H9 (cell line): Measurements from ENCODE around the gene MALAT1. TPM values are rescaled to one million over a fixed set of nuclear protein-coding genes. Genes with fewer than 3 reads are reported as not detected.

ENCODE experiments used
- DNase-seq: peaks from one replicate; pipeline ENCODE4 v3.0.0-alpha.2; 2017
- H2AFZ ChIP-seq: one replicate; pipeline ENCODE4 v1.6.1; 2013; ENCODE audit warnings: mild to moderate bottlenecking, low read length, control low read depth, moderate library complexity
- H2AK5ac ChIP-seq: 2 replicates; pipeline ENCODE4 v1.6.1; 2013; ENCODE audit warnings: low read length, control low read depth, mixed read lengths; ENCODE audit not compliant: insufficient read length
- H2BK120ac ChIP-seq: one replicate; pipeline ENCODE4 v1.6.1; 2013; ENCODE audit warnings: low read depth, mild to moderate bottlenecking, low read length, control low read depth, inconsistent platforms; ENCODE audit not compliant: poor library complexity, severe bottlenecking
- H2BK12ac ChIP-seq: 2 replicates; pipeline ENCODE4 v1.6.1; 2013; ENCODE audit warnings: low read length, control low read depth, mixed read lengths, low read depth; ENCODE audit not compliant: insufficient read length
- H2BK15ac ChIP-seq: 2 replicates; pipeline ENCODE4 v1.6.1; 2013; ENCODE audit warnings: low read depth, low read length, control low read depth
- H2BK20ac ChIP-seq: one replicate; pipeline ENCODE4 v1.6.1; 2013; ENCODE audit warnings: low read depth, mild to moderate bottlenecking, low read length, control low read depth, inconsistent platforms; ENCODE audit not compliant: poor library complexity, severe bottlenecking
- H2BK5ac ChIP-seq: 2 replicates; pipeline ENCODE4 v1.6.1; 2013; ENCODE audit warnings: low read length, control low read depth, mixed read lengths; ENCODE audit not compliant: insufficient read length
- H3K14ac ChIP-seq: 2 replicates; pipeline ENCODE4 v1.6.1; 2013; ENCODE audit warnings: low read length, control low read depth; ENCODE audit not compliant: insufficient read depth
- H3K18ac ChIP-seq: 2 replicates; pipeline ENCODE4 v1.6.1; 2013; ENCODE audit warnings: low read depth, mild to moderate bottlenecking, mixed read lengths, low read length, control low read depth; ENCODE audit not compliant: insufficient read length
- H3K23ac ChIP-seq: 2 replicates; pipeline ENCODE4 v1.6.1; 2013; ENCODE audit warnings: low read length, control low read depth, mixed read lengths, low read depth; ENCODE audit not compliant: insufficient read length
- H3K23me2 ChIP-seq: 2 replicates; pipeline ENCODE4 v1.6.1; 2013; ENCODE audit warnings: low read depth, mild to moderate bottlenecking, mixed read lengths, low read length, control low read depth; ENCODE audit not compliant: insufficient read length, poor library complexity, severe bottlenecking
- H3K27ac ChIP-seq: 2 replicates; pipeline ENCODE4 v1.5.1; 2013; ENCODE audit warnings: low read length, control low read depth, mixed read lengths, low read depth; ENCODE audit not compliant: insufficient read length
- H3K27me3 ChIP-seq: 2 replicates; pipeline ENCODE4 v1.6.1; 2013; ENCODE audit warnings: low read length, control low read depth, inconsistent platforms; ENCODE audit not compliant: insufficient read depth
- H3K4ac ChIP-seq: 2 replicates; pipeline ENCODE4 v1.6.1; 2013; ENCODE audit warnings: low read depth, mild to moderate bottlenecking, control low read depth, inconsistent platforms, low read length, moderate library complexity
- H3K4me1 ChIP-seq: 2 replicates; pipeline ENCODE4 v1.6.1; 2013; ENCODE audit warnings: low read length, control low read depth, inconsistent platforms; ENCODE audit not compliant: insufficient read depth
- H3K4me2 ChIP-seq: 2 replicates; pipeline ENCODE4 v1.6.1; 2013; ENCODE audit warnings: low read length, control low read depth, mixed read lengths; ENCODE audit not compliant: insufficient read length, insufficient read depth
- H3K56ac ChIP-seq: 2 replicates; pipeline ENCODE4 v1.6.1; 2013; ENCODE audit warnings: low read depth, mild to moderate bottlenecking, mixed read lengths, low read length, control low read depth; ENCODE audit not compliant: insufficient read length
- H3K79me1 ChIP-seq: 2 replicates; pipeline ENCODE4 v1.6.1; 2013; ENCODE audit warnings: low read depth, mild to moderate bottlenecking, moderate library complexity, low read length, control low read depth, inconsistent platforms; ENCODE audit not compliant: insufficient read depth, poor library complexity, severe bottlenecking
- H3K79me2 ChIP-seq: 2 replicates; pipeline ENCODE4 v1.6.1; 2013; ENCODE audit warnings: low read length, control low read depth, inconsistent platforms; ENCODE audit not compliant: insufficient read depth
- H3K9ac ChIP-seq: 2 replicates; pipeline ENCODE4 v1.6.1; 2013; ENCODE audit warnings: low read length, control low read depth, mixed read lengths; ENCODE audit not compliant: insufficient read length; ENCODE audit errors: extremely low read depth
- H3K9me3 ChIP-seq: one replicate; pipeline ENCODE4 v1.6.1; 2013; ENCODE audit warnings: low read depth, low read length, inconsistent platforms; ENCODE audit not compliant: control insufficient read depth
- H3T11ph ChIP-seq: one replicate; pipeline ENCODE4 v1.6.1; 2013; ENCODE audit warnings: mild to moderate bottlenecking, low read length, control low read depth, inconsistent platforms
- H4K20me1 ChIP-seq: one replicate; pipeline ENCODE4 v1.6.1; 2013; ENCODE audit not compliant: control insufficient read depth, insufficient read length, insufficient read depth
- H4K5ac ChIP-seq: 2 replicates; pipeline ENCODE4 v1.6.1; 2013; ENCODE audit warnings: low read depth, mild to moderate bottlenecking, mixed read lengths, low read length, control low read depth; ENCODE audit not compliant: insufficient read length
- H4K8ac ChIP-seq: replicated peaks from 2 replicates; pipeline ENCODE4 v1.6.1; 2013; ENCODE audit warnings: low read length, control low read depth, mixed read lengths, low read depth; ENCODE audit not compliant: insufficient read length
- H4K91ac ChIP-seq: 2 replicates; pipeline ENCODE4 v1.6.1; 2013; ENCODE audit warnings: low read depth, mild to moderate bottlenecking, moderate library complexity, mixed read lengths, low read length, control low read depth; ENCODE audit not compliant: insufficient read length
- H3K27ac Mint-ChIP-seq, 3 experiments: 2 replicates in 2 of 3; 3 replicates in 1 of 3; pipeline ENCODE4 v1.8.0; 2020 to 2021; ENCODE audit warnings: mixed read lengths in 3 of 3, mild to moderate bottlenecking in 1 of 3, moderate library complexity in 1 of 3
- H3K27me3 Mint-ChIP-seq: 2 replicates; pipeline ENCODE4 v1.8.0; 2021; ENCODE audit warnings: low read depth, mild to moderate bottlenecking, moderate library complexity, mixed read lengths
- H3K36me3 Mint-ChIP-seq, 3 experiments: 2 replicates in 2 of 3; 3 replicates in 1 of 3; pipeline ENCODE4 v1.8.0; 2020 to 2021; ENCODE audit warnings: low read depth in 3 of 3, mixed read lengths in 3 of 3; ENCODE audit not compliant: insufficient read depth in 1 of 3
- H3K4me1 Mint-ChIP-seq, 2 experiments: 2 replicates each; pipeline ENCODE4 v1.8.0; 2020; ENCODE audit warnings: mixed read lengths in 2 of 2
- H3K4me3 Mint-ChIP-seq, 2 experiments: 2 replicates in 1 of 2; 3 replicates in 1 of 2; pipeline ENCODE4 v1.8.0; 2020 to 2021; ENCODE audit warnings: mild to moderate bottlenecking in 2 of 2, mixed read lengths in 2 of 2, moderate library complexity in 1 of 2
- H3K9me3 Mint-ChIP-seq, 2 experiments: 2 replicates in 1 of 2; 3 replicates in 1 of 2; pipeline ENCODE4 v1.8.0; 2020; ENCODE audit warnings: mild to moderate bottlenecking in 2 of 2, mixed read lengths in 2 of 2, moderate library complexity in 1 of 2
- WGBS: extraction: QIAGEN DNeasy Blood & Tissue Kit; methylation state at CpG from one replicate; pipeline ENCODE4 v1.1.7; 2013; ENCODE audit warnings: missing lambda C conversion rate, low lambda C conversion rate, mixed read lengths; ENCODE audit not compliant: insufficient read length; ENCODE audit errors: extremely low coverage; 5-methylcytosine and 5-hydroxymethylcytosine counted together
- total RNA-seq: library from RNA; stranded (reverse); gene quantifications from 2 replicates; pipeline ENCODE4 v1.2.1, GENCODE V29; 2021
- TF ChIP-seq, protein P1 (sequence below): fragments of 200-600 bp; sonication (generic); conservative IDR thresholded peaks from 3 replicates; pipeline ENCODE4 v1.8.0; 2021; ENCODE audit warnings: antibody characterized with exemption, mild to moderate bottlenecking

Gene MALAT1
- total RNA-seq, 1 experiment from 2014 or later, result 1,934 TPM

DNA sequence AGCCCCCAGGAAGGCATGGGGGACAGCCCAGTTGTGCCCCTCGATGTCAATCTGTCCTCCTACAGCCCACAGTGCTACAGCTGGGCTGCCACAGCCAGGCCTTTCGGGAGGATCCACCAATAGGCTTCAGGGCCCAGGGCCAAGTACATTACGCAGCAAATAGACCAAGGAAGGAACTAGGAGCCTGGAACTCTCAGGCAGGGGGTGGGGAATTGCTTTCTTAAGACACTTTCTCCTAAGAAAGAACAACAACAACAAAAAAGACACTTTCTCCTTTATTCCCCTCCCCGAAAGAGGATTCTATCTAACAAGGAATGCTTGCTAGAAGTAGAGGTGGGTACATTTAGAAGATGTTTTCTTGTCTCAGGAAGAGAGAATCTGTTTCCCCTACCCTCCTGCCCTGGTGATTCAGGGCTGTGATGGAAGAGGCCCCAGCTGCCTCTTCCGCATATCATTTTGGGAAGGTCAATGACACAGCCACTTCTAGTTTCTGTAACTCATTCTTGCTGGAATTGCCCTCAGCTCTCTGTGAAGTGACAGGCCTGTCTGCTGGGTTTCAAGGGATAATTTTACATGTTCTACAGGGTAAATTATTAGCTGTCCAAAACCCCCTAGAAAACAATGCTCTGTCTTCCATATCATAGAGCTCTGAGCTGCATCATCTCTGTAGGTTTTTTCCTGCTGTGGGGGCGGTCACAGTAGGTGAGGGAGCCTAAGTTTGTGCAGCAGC lies 6.0 kb upstream of the MALAT1 start:
- no peaks in the 10 kb centered on the region for H3K79me1 ChIP-seq
- Mint-ChIP-seq H3K27me3 (peaks cover 2% of the 10 kb centered on the region; the same call in 1 of the 2 replicates), H3K9me3 (no peaks in the 10 kb centered on the region; a peak in 1 of 5 replicates), H3K4me3 (peak overlapping the region in 1 of 2 experiments; percentile 62; a peak in 2 of 5 replicates), H3K4me1 (peaks cover 78 to 80% of the 10 kb centered on the region in 2 experiments), H3K36me3 (no peaks in the 10 kb centered on the region; a peak in 1 of 7 replicates), H3K27ac (peak overlapping the region; percentile 72 to 92 (median 89))
- H3K18ac ChIP-seq, result peak overlapping the region; percentile 39
- no peak overlapping the region for H2BK15ac ChIP-seq
- peak overlapping the region; percentile 42 for H2BK12ac ChIP-seq
- peaks cover 29% of the 10 kb centered on the region; the same call in 1 of the 2 replicates for H3K4me1 ChIP-seq
- H4K8ac ChIP-seq, result no peak overlapping the region
- H3K23ac ChIP-seq, result no peak overlapping the region
- H3K27me3 ChIP-seq, result no peaks in the 10 kb centered on the region
- no peak overlapping the region for H2BK5ac ChIP-seq
- H3K23me2 ChIP-seq, result peaks cover 17% of the 10 kb centered on the region
- no peak overlapping the region for H2BK120ac ChIP-seq
- H3K9ac ChIP-seq, result no peak overlapping the region
- H4K5ac ChIP-seq, result no peak overlapping the region
- H4K20me1 ChIP-seq, result no peaks in the 10 kb centered on the region
- H3K9me3 ChIP-seq, result no peaks in the 10 kb centered on the region
- H3K27ac ChIP-seq, result no peak overlapping the region
- TF ChIP-seq, protein P1, sequence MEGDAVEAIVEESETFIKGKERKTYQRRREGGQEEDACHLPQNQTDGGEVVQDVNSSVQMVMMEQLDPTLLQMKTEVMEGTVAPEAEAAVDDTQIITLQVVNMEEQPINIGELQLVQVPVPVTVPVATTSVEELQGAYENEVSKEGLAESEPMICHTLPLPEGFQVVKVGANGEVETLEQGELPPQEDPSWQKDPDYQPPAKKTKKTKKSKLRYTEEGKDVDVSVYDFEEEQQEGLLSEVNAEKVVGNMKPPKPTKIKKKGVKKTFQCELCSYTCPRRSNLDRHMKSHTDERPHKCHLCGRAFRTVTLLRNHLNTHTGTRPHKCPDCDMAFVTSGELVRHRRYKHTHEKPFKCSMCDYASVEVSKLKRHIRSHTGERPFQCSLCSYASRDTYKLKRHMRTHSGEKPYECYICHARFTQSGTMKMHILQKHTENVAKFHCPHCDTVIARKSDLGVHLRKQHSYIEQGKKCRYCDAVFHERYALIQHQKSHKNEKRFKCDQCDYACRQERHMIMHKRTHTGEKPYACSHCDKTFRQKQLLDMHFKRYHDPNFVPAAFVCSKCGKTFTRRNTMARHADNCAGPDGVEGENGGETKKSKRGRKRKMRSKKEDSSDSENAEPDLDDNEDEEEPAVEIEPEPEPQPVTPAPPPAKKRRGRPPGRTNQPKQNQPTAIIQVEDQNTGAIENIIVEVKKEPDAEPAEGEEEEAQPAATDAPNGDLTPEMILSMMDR, result no peak
- no peak overlapping the region for H3K56ac ChIP-seq
- H2BK20ac ChIP-seq, result no peak overlapping the region
- H3T11ph ChIP-seq, result no peak overlapping the region
- no peak for DNase-seq
- no peaks in the 10 kb centered on the region for H3K79me2 ChIP-seq
- H2AFZ ChIP-seq, result no peak overlapping the region
- WGBS, result no CpG with 5 or more reads among the region's 6 CpGs
- H4K91ac ChIP-seq, result no peak overlapping the region
- no peak overlapping the region for H3K4ac ChIP-seq
- H3K14ac ChIP-seq, result no peak overlapping the region
- H2AK5ac ChIP-seq, result no peak overlapping the region
- H3K4me2 ChIP-seq, result no peak overlapping the region
